ENCODE data around the gene TTF2.

Gene TTF2

DNA sequence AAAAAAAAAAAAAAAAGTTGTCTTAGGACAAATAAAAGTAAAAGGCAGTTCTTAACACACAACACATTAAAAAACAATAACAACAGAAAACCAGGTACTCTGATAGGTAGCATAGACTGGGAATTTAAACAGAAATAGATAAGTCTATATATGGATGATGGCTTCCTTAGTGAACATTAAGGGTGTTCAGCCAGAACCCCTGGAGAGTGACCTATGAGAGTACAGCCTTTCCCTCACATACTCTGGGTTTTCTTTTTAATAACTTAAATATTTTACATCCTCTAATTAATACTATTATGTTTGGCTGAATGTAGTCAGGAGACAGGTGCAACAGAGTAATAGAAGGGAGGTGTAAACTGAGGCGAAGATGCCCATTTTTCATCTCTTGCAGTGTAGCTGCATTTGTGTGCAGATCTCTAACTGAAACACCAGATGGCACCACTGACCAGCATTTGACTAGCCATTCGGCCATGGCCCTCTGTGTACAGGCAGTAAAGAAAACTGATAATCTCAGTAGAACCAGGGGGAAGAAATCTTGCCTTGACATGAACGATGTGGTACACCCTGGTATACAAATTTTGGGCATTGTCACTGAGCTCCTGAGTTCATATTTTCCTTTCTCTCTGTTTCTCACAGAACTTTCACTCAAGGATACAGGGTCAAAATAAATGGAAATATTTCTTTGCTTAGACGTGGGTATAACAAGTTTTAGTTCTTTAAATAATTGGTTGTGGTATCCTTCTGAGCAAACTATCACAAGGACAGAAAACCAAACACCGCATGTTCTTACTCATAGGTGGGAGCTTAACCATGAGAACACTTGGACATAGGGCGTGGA lies 7.6 kb downstream of the TTF2 start:
- DNase-seq (ENCODE audit: extremely low spot score), result peak; percentile 66
- ChIA-PET CTCF (interaction anchor here (0.5 to 3.7 kb wide), 5 partner anchors 8 to 217 kb away, joined by 3 to 21 read pairs (median 4); partner anchors contain the start of gene TTF2), POLR2A (no interaction called here)
- TF ChIP-seq ZNF384 (IDR thresholded peaks at IDR 0.05) (peak; percentile 55; the same call in 1 of the 2 replicates), NFRKB (IDR thresholded peaks at IDR 0.05) (no peak)

- CTCF ChIA-PET, result interaction anchor here (0.5 to 3.7 kb wide), 5 partner anchors 9 to 216 kb away, joined by 3 to 21 read pairs (median 4); partner anchors contain the start of gene TTF2
- POLR2A ChIA-PET, result interaction anchor here (1.7 kb wide), 1 partner anchor 9 kb away, joined by 9 read pairs; the partner anchor contains the start of gene TTF2
- DNase-seq (ENCODE audit: extremely low spot score), result no peak
- TF ChIP-seq LEF1 (IDR thresholded peaks at IDR 0.05; ENCODE audit: borderline replicate concordance), result no peak
- TF ChIP-seq, protein P1, sequence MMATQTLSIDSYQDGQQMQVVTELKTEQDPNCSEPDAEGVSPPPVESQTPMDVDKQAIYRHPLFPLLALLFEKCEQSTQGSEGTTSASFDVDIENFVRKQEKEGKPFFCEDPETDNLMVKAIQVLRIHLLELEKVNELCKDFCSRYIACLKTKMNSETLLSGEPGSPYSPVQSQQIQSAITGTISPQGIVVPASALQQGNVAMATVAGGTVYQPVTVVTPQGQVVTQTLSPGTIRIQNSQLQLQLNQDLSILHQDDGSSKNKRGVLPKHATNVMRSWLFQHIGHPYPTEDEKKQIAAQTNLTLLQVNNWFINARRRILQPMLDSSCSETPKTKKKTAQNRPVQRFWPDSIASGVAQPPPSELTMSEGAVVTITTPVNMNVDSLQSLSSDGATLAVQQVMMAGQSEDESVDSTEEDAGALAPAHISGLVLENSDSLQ (IDR thresholded peaks at IDR 0.05), result no peak
- no peak for TF ChIP-seq SP1 (IDR thresholded peaks at IDR 0.05)
- TF ChIP-seq FOXM1 (IDR thresholded peaks at IDR 0.05; ENCODE audit: borderline replicate concordance), result no peak
Measured at GRCh38 chr1:117068580-117068979, 8.5 kb downstream of the TTF2 start.

GRCh38 chr1:117069220-117069844 lies 9.2 kb downstream of the TTF2 start:
- no peak for DNase-seq (ENCODE audit: extremely low spot score)
- POLR2A ChIA-PET, result interaction anchor here (1.7 kb wide), 1 partner anchor 9 kb away, joined by 9 read pairs; the partner anchor contains the start of gene TTF2
- CTCF ChIA-PET, result interaction anchor here (0.6 to 3.7 kb wide), 2 partner anchors 202 to 215 kb away, joined by 3 to 21 read pairs; no protein-coding TSS in a partner anchor
- TF ChIP-seq ELF4 (IDR thresholded peaks at IDR 0.05) (no peak), NFRKB (IDR thresholded peaks at IDR 0.05) (no peak), BHLHE40 (IDR thresholded peaks at IDR 0.05; ENCODE audit: borderline replicate concordance) (no peak), ARNT (IDR thresholded peaks at IDR 0.05) (no peak), FOXA1 (IDR thresholded peaks at IDR 0.05) (no peak), CTBP1 (IDR thresholded peaks at IDR 0.05; ENCODE audit: borderline replicate concordance) (no peak), SUZ12 (IDR thresholded peaks at IDR 0.05) (no peak), FOXM1 (IDR thresholded peaks at IDR 0.05; ENCODE audit: borderline replicate concordance) (no peak), FOXK2 (IDR thresholded peaks at IDR 0.05) (no peak), ZNF384 (IDR thresholded peaks at IDR 0.05) (no peak), L3MBTL2 (conservative IDR thresholded peaks at IDR 0.05) (no peak), SP1 (IDR thresholded peaks at IDR 0.05) (no peak)
- TF ChIP-seq, protein P1 (IDR thresholded peaks at IDR 0.05), result no peak

GRCh38 chr1:117070124-117070523 lies 10.0 kb downstream of the TTF2 start:
- TF ChIP-seq FOXA1 (IDR thresholded peaks at IDR 0.05), result no peak
- TF ChIP-seq SUZ12 (IDR thresholded peaks at IDR 0.05), result no peak
- TF ChIP-seq BHLHE40 (IDR thresholded peaks at IDR 0.05; ENCODE audit: borderline replicate concordance), result no peak
- no peak for TF ChIP-seq FOXM1 (IDR thresholded peaks at IDR 0.05; ENCODE audit: borderline replicate concordance)
- no peak for TF ChIP-seq ZNF384 (IDR thresholded peaks at IDR 0.05)
- no peak for TF ChIP-seq L3MBTL2 (conservative IDR thresholded peaks at IDR 0.05)
- TF ChIP-seq ARNT (IDR thresholded peaks at IDR 0.05), result no peak
- TF ChIP-seq, protein P1 (IDR thresholded peaks at IDR 0.05), result no peak
- no peak for TF ChIP-seq SP1 (IDR thresholded peaks at IDR 0.05)
- no peak for TF ChIP-seq ELF4 (IDR thresholded peaks at IDR 0.05)
- no peak for TF ChIP-seq FOXK2 (IDR thresholded peaks at IDR 0.05)
- no peak for TF ChIP-seq TARDBP (IDR thresholded peaks at IDR 0.05)
- no peak for TF ChIP-seq CTBP1 (IDR thresholded peaks at IDR 0.05; ENCODE audit: borderline replicate concordance)
- TF ChIP-seq LEF1 (IDR thresholded peaks at IDR 0.05; ENCODE audit: borderline replicate concordance), result no peak
- no peak for TF ChIP-seq NFRKB (IDR thresholded peaks at IDR 0.05)
- no peak for TF ChIP-seq HDGF (IDR thresholded peaks at IDR 0.05; ENCODE audit: borderline replicate concordance)
- CTCF ChIA-PET, result no interaction called here
- DNase-seq (ENCODE audit: extremely low spot score), result no peak
- POLR2A ChIA-PET, result interaction anchor here (1.7 kb wide), 1 partner anchor 10 kb away, joined by 9 read pairs; the partner anchor contains the start of gene TTF2

- CTCF ChIA-PET, result no interaction called here
- TF ChIP-seq, protein P1 (IDR thresholded peaks at IDR 0.05), result no peak
- TF ChIP-seq FOXA1 (IDR thresholded peaks at IDR 0.05) (no peak), LEF1 (IDR thresholded peaks at IDR 0.05; ENCODE audit: borderline replicate concordance) (no peak), CTBP1 (IDR thresholded peaks at IDR 0.05; ENCODE audit: borderline replicate concordance) (no peak), L3MBTL2 (conservative IDR thresholded peaks at IDR 0.05) (no peak), ARNT (IDR thresholded peaks at IDR 0.05) (no peak), BHLHE40 (IDR thresholded peaks at IDR 0.05; ENCODE audit: borderline replicate concordance) (no peak), TARDBP (IDR thresholded peaks at IDR 0.05) (no peak), SP1 (IDR thresholded peaks at IDR 0.05) (no peak), ZNF384 (IDR thresholded peaks at IDR 0.05) (no peak), SUZ12 (IDR thresholded peaks at IDR 0.05) (no peak), NFRKB (IDR thresholded peaks at IDR 0.05) (no peak), FOXK2 (IDR thresholded peaks at IDR 0.05) (no peak), FOXM1 (IDR thresholded peaks at IDR 0.05; ENCODE audit: borderline replicate concordance) (no peak), HDGF (IDR thresholded peaks at IDR 0.05; ENCODE audit: borderline replicate concordance) (no peak), ELF4 (IDR thresholded peaks at IDR 0.05) (no peak)
- no peak for DNase-seq (ENCODE audit: extremely low spot score)
- POLR2A ChIA-PET, result no interaction called here
Measured at GRCh38 chr1:117076648-117077047, 16.5 kb downstream of the TTF2 start.
